ENCODE results near the gene SOD3.

The SOD3 gene

DNA sequence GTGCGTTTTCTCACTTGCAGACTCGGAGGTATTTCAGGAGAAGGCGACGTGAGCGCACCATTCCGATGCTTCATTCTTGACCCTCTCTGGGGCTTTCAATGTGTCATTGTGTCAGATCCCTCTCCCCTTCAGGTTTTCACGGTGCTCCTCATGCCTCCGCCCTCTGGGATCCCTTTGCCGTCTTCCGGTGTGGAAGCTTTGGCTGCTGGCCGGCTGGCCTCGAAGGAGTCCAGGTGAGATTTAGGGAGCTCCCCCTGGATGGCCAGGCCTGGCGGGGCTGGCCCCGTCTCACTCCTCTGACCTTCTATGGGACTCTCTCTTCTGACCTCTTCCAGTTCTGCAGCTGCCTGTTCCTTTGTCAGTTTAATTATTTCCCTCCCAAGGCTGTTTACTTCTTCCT, 12.9 kb downstream of the SOD3 start:
- TF ChIP-seq, protein P1, sequence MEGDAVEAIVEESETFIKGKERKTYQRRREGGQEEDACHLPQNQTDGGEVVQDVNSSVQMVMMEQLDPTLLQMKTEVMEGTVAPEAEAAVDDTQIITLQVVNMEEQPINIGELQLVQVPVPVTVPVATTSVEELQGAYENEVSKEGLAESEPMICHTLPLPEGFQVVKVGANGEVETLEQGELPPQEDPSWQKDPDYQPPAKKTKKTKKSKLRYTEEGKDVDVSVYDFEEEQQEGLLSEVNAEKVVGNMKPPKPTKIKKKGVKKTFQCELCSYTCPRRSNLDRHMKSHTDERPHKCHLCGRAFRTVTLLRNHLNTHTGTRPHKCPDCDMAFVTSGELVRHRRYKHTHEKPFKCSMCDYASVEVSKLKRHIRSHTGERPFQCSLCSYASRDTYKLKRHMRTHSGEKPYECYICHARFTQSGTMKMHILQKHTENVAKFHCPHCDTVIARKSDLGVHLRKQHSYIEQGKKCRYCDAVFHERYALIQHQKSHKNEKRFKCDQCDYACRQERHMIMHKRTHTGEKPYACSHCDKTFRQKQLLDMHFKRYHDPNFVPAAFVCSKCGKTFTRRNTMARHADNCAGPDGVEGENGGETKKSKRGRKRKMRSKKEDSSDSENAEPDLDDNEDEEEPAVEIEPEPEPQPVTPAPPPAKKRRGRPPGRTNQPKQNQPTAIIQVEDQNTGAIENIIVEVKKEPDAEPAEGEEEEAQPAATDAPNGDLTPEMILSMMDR (IDR thresholded peaks at IDR 0.05): no peak
- Histone ChIP-seq H3K4me3 (no peak overlapping the region), H3K27ac (peak overlapping the region in 1 of 2 donors; percentile 83)
- no peak for DNase-seq (ENCODE audit: low spot score)

DNA sequence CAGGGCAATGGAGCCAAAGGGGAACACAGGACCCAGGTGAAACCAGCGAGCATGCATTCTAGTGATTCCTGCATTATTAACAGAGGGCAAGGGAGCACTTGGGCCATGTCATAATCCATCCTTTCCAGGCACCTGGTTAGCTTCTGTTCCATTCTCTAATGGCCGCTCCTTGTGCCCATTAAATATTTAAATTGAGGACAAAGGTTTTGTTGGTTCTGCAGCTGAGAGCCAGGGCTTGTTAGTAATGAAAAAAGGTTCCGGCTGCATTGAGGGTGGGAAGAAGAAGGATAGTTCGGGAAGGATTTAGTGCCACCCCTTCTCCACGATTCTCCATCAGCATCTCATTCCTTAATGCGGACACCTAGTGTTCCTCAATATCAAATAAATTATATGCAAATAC, 13.6 kb downstream of the SOD3 start:
- Histone ChIP-seq H3K4me3 (no peak overlapping the region), H3K27ac (peak overlapping the region in 1 of 2 donors; percentile 83)
- TF ChIP-seq, protein P1 (IDR thresholded peaks at IDR 0.05): no peak
- no peak for DNase-seq (ENCODE audit: low spot score)

DNA sequence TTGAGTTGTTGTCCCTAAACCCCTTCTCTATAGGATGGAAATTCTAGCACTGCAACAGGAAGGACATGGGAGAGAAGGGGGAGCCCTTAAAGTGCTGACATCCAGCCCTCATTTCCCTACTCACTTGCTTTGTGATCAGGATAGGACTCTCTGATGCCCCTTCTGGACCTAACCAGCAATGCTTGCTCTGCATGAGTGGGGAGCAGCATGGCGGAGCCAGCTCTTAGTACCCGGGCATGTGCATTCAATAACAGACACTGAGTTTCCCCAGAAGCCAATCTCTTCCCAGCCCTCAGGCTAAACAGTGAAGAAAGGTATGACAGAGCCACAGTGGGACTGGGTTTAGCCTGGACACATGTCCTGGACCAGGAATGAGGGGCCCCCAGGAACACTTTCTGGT, 14.0 kb downstream of the SOD3 start:
- DNase-seq (ENCODE audit: low spot score): no peak
- no peak overlapping the region for H3K4me3 ChIP-seq
- peak overlapping the region; percentile 58 to 83 for H3K27ac ChIP-seq
- TF ChIP-seq, protein P1 (IDR thresholded peaks at IDR 0.05): no peak

DNA sequence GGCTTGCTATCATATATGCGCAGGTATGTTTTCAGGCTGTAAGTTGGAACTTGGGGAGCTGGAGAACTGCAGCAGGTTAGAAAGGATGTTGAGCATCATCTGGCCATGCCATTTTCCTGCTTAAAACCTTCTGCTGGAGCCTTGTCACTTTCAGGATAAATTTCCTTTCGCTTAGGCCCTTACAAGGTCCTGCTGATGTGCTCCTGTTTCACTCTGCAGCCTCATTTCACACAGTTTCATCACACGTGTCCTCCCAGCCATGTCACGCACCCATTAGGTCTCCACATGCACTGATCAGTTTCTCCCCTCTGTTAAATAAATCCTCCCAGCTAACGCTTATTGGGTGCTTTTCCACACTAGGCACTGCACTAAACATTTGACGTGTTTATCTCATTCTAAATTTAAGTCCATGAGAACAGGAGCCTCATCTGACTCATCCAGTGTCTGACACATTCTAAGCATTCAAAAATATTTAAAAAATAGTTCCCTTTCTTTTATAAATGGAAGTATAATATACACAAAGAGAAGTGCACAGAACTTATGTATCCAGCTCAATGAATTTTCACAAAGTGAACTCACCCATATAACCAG, 14.5 kb downstream of the SOD3 start:
- TF ChIP-seq, protein P1 (IDR thresholded peaks at IDR 0.05): no peak
- Histone ChIP-seq H3K27ac (peak overlapping the region; percentile 58 to 83), H3K4me3 (no peak overlapping the region)
- DNase-seq (ENCODE audit: low spot score): no peak

DNA sequence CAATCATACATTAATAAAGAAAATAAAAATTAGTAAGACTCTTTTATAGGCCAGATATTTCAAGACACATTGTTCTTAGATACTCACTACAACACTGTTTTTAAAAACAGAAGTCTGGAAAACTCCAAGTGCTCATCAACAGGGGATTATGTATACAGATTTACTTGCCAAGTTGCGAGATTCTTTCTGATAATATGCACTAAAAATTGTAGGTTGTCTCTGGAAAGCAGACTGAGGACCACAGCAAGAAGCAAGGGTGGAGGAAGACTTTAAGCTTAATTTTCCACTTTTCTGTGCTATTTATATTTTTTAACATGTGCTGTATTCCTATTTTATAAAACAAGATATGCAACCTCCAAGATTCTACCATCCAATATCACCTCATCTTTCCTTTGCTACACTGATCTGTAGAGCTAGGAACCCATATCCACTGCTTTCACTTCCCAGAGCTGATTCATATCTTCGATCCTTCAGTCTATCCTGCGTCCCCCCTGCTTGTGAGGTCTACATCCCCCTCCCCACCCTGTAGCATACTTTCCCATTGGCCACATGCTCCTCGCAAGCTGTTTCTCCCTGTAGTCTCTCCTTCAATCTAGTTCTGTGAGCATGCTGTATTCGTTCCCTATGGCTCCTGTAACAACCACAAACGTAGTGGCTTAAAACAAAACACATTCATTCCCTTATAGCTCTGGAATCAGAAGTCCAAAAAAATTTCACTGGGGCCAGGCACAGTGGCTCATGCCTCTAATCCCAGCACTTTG, 15.7 kb downstream of the SOD3 start:
- no peak overlapping the region for H3K4me3 ChIP-seq
- H3K27ac ChIP-seq: peak overlapping the region; percentile 58 to 72
- TF ChIP-seq, protein P1 (IDR thresholded peaks at IDR 0.05): no peak
- DNase-seq (ENCODE audit: low spot score): no peak

DNA sequence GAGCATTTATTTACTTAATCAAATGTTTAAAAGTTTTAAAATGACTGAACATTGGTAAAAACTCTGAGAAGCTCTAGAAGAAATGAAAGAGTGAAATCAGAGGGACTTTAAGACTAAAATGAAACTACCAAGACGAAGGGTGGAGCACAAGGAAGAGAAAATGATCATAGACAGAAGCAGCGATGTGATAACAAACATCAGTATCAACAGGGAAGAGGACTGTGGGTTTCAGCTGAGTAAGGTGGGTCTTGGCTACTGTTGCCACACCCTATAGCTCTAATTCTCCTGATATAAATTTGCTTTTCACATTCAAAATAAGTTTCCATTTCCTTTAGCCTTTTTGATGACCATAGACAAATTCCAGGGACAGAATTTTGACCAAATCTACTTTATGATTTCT, 18.4 kb downstream of the SOD3 start:
- no peak overlapping the region for H3K4me3 ChIP-seq
- H3K27ac ChIP-seq: no peak overlapping the region
- no peak for DNase-seq (ENCODE audit: low spot score)
- TF ChIP-seq, protein P1 (IDR thresholded peaks at IDR 0.05): no peak

DNA sequence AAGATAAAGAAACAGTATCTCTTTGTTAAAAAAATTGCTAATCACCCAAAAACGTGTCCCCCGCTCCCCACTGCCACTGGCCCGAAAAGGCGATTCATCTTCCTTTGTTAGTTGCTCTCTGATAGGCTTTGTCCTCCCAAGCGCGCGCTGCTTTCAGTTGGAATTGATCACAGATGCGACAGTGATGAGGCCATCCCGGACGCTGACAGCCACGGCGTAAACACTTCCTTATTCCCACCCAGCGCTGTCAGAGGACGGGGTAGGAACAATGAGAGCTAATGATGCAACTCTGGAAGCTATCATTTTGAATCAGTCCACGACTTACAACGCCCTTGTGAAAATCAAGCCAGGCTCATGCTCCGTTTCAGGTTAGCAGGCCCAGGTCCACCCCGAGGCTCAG, 21.4 kb downstream of the SOD3 start:
- no peak overlapping the region for H3K27ac ChIP-seq
- DNase-seq (ENCODE audit: low spot score): no peak
- TF ChIP-seq, protein P1 (IDR thresholded peaks at IDR 0.05): no peak
- H3K4me3 ChIP-seq: no peak overlapping the region
